Panc1 (cell line): ENCODE data around the gene FBXL17.

Experiments used
- CTCF ChIP-seq: fragments of 450-650 bp; IDR thresholded peaks from 2 replicates; pipeline ENCODE4 v1.5.1; 2017; ENCODE audit warnings: mild to moderate bottlenecking
- POLR2AphosphoS5 ChIP-seq: IDR thresholded peaks from 2 replicates; pipeline ENCODE4 v1.6.1; 2012; ENCODE audit warnings: mild to moderate bottlenecking, low read depth, low read length, moderate library complexity
- SIN3A ChIP-seq: IDR thresholded peaks from 2 replicates; pipeline ENCODE4 v1.6.1; 2012; ENCODE audit warnings: low read depth, mild to moderate bottlenecking, low read length, moderate library complexity, borderline replicate concordance; ENCODE audit not compliant: insufficient read depth
- TCF7L2 ChIP-seq: IDR thresholded peaks from 2 replicates; pipeline ENCODE4 v1.6.1; 2011; ENCODE audit warnings: mild to moderate bottlenecking, low read depth, low read length, inconsistent platforms
- TF ChIP-seq, protein P1 (sequence below), 2 experiments: IDR thresholded peaks; 2 replicates each; pipeline ENCODE4 v1.6.1; 2011 to 2012; ENCODE audit warnings: low read depth in 2 of 2, control low read depth in 1 of 2, low read length in 1 of 2, mild to moderate bottlenecking in 1 of 2, moderate library complexity in 1 of 2; ENCODE audit not compliant: insufficient read depth in 1 of 2

- TF ChIP-seq CTCF (no peak), POLR2AphosphoS5 (no peak), SIN3A (no peak), TCF7L2 (no peak)
- TF ChIP-seq, protein P1, sequence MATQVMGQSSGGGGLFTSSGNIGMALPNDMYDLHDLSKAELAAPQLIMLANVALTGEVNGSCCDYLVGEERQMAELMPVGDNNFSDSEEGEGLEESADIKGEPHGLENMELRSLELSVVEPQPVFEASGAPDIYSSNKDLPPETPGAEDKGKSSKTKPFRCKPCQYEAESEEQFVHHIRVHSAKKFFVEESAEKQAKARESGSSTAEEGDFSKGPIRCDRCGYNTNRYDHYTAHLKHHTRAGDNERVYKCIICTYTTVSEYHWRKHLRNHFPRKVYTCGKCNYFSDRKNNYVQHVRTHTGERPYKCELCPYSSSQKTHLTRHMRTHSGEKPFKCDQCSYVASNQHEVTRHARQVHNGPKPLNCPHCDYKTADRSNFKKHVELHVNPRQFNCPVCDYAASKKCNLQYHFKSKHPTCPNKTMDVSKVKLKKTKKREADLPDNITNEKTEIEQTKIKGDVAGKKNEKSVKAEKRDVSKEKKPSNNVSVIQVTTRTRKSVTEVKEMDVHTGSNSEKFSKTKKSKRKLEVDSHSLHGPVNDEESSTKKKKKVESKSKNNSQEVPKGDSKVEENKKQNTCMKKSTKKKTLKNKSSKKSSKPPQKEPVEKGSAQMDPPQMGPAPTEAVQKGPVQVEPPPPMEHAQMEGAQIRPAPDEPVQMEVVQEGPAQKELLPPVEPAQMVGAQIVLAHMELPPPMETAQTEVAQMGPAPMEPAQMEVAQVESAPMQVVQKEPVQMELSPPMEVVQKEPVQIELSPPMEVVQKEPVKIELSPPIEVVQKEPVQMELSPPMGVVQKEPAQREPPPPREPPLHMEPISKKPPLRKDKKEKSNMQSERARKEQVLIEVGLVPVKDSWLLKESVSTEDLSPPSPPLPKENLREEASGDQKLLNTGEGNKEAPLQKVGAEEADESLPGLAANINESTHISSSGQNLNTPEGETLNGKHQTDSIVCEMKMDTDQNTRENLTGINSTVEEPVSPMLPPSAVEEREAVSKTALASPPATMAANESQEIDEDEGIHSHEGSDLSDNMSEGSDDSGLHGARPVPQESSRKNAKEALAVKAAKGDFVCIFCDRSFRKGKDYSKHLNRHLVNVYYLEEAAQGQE (IDR thresholded peaks at IDR 0.05; ENCODE audit: insufficient read depth in 1 of 2, low read depth in 2 of 2, low read length in 1 of 2), result no peak
Measured at GRCh38 chr5:108101130-108101529, 280.8 kb downstream of the FBXL17 start.
